Measurements from ENCODE around the gene CNPY4.

DNA sequence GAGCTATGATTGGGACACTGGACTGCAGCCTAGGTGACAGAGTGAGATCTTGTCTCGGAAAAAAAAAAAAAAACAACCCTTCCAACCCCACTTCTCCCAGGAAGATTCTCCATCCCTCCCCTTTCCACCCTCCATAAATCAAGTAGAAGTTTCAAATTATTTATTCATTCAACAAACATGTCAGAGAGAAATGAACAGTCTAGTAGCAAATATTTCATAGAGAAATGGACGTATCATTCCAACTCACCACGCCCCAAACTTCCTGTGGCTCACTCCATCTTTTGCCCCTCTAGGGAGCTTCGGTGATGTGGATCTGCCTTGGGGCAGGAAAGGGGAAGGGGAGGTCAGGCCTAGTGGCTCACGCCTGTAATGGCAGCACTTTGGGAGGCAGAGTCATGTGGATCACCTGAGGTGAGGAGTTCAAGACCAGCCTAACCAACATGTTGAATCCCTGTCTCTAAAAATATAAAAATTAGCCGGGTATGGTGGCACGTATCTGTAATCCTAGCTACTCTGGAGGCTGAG lies 39.7 kb downstream of the CNPY4 start:
- TF ChIP-seq EZH2 (IDR thresholded peaks at IDR 0.05; ENCODE audit: insufficient read depth, poor library complexity, severe bottlenecking) (no peak), EZH2phosphoT487 (IDR thresholded peaks at IDR 0.05; ENCODE audit: insufficient read depth, low read depth) (no peak)
